NCI-H1694 treated with DMSO at 0.1 percent for 48 hours (cell line): ENCODE data around the gene PRRG3.
A peak's percentile ranks its signal among the peaks of the same experiment; 100 is the strongest.
"Not testable (repeated sequence)": the region's sequence is repeated elsewhere in the genome, so short reads cannot be mapped to it uniquely, and the experiment has no call there.

ENCODE experiments used
- DNase-seq: peaks from one replicate; lab custom pipeline; 2025; lab: John Stamatoyannopoulos, UW

PRRG3 gene

DNA sequence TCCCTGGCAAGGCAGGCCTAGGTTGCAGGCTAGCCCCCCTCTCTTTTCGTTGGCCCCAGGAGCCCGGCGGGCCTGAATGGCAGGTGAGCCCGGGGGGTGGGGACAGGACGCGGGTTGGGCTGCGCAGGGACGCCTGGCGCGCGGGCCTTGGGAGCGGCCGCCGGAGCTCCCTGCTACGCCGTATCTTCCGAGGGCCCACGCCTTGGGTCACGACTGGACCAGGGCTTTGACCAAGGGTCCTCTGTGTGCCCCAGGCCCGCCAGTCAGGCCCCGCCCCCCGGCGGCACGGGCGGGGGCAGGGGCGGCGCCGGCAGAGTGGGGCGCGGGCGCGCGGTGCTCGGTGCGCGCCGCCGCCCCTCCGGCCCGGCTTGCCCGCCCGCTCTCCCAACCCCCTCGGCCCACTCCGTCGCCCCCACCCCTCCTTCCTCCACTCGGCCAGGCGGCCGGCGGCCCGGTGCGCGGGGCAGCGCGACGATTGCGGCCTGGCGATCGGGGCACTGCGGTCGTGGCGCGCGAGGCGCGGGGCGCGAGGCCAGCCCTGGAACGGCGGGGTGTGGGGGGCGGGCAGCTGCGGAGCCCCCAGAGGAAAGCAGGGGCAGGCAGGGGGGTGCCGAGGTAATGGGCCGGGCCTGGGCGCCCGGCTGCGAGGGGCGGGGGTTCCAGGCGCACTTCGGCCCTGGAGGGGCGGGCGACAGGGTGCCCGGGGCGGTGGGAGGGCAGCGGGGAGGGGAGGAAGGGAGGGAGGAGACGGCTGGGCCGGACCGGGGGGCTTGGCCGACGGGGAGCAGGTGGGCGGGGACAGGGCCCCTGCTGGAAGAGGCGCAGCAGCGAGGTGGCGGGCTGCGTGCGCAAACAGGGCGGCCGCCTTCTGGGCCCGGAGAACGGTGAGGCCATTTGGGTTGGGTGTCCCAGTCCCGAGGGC is at the start of gene PRRG3:
TSS of gene PRRG3 (plus strand) at position 798 of the 922 bp plus-strand sequence. CDS start 3,357 bp downstream, outside the sequence.
- DNase-seq = no peak

GRCh38 chrX:151675121-151675746 is 20.0 kb upstream of the PRRG3 start:
- DNase-seq = no peak

- DNase-seq = no peak
Measured at GRCh38 chrX:151676196-151676595, 19.1 kb upstream of the PRRG3 start.

GRCh38 chrX:151679798-151680402 is 15.4 kb upstream of the PRRG3 start:
- DNase-seq = no peak

DNA sequence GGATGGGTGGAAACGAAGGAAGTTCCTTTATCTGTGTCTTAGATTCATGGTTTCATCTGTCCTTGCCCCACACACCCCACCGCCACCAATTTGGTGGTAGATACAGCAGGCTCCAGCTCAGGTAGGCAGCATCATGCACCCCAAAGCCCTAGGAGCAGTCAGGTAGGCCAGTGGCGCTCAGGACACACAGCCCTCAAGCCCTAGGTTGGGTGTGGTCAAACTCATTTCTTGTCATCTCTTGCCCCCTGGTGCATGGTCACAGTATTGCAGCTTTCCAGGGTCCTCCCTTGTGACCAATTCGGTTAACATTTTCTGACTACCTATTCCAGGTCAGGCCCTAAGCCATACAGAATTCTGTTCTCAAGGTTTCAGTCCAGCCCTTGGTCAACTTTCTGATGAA is 14.5 kb upstream of the PRRG3 start:
- DNase-seq = peak; percentile 3

DNA sequence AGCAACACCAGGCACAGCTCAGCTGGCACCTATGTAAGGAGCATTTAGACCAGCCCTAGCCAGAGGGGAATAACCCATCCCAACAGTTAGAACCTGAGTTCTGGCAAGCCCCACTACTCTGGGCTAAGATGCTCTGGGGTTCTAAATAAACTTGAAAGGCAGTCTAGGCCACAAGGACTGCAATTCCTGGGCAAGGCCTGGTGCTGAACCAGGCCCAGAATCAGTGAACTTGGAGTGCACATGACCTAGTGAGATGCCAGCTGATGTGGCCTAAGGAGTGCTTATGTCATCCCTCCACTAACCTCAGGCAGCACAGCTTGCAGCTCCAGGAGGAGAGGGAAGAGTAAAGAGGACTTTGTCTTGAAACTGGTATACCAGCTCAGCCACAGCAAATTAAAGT is 7.6 kb upstream of the PRRG3 start:
- no peak for DNase-seq

DNA sequence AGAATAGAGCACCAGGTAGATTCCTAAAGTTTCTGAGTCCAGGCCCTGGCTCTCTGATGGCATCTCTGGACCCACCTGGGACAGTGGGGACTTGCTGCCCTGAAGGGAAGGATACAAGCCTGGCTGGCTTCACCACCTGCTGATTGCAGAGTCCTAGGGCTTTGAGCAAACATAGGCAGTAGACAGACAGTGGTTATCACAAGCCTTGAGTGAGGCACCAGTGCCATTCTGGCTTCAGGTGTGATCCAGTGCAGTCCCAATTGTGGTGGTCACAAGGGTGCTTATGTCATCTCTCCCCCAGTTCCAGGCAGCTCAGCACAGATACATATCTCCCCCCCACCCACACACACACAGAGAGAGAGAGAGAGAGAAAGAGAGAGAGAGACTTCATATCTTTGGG is 6.6 kb upstream of the PRRG3 start:
- no peak for DNase-seq

DNA sequence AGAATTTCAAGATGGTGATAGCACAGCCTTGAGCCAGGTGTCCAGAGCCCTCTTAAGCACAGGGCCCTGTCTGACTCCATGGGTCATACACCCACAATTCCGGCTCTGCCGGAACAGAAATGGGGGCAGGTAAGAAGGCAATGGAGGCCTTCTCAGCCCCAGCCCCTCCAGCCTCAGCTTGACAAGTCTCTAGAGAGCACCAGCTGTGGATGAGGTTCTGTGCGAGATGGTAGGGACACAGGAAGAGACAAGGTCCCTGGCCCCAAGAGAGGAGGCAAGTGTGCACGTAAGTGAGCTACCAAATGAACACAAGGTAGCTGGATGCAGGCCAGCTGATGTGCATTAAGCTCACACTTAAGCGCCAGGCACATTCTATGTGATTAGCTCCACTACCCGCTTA is 2.4 kb upstream of the PRRG3 start:
- no peak for DNase-seq

GRCh38 chrX:151694121-151694520 is 1.1 kb upstream of the PRRG3 start:
- DNase-seq = no peak

- DNase-seq = no peak
Measured at GRCh38 chrX:151695583-151696340, 504 bp downstream of the PRRG3 start.

GRCh38 chrX:151697082-151697481 is 1.8 kb downstream of the PRRG3 start:
- not testable (repeated sequence) for DNase-seq

- peak; percentile 53 for DNase-seq
Measured at GRCh38 chrX:151697522-151697921, 2.3 kb downstream of the PRRG3 start.

GRCh38 chrX:151698485-151698884 is 3.2 kb downstream of the PRRG3 start:
- no peak for DNase-seq

DNA sequence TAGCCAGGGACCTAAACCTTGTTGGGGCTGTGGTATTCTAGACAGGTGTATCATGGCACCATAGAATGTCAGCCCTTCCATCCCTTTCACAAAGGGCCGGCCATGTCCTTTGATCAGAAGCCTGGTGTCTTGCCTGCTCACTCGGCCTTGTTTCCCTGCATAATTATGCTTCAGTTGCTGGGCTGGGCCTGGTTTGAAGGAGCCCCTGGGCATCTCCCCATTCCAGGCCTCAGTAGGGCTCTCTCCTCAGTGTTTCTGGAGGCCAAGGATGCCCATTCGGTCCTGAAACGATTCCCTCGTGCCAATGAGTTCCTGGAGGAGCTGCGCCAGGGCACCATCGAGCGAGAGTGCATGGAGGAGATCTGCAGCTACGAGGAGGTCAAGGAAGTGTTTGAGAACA is 4.5 kb downstream of the PRRG3 start:
- no peak for DNase-seq

- no peak for DNase-seq
Measured at GRCh38 chrX:151700581-151700980, 5.3 kb downstream of the PRRG3 start.

DNA sequence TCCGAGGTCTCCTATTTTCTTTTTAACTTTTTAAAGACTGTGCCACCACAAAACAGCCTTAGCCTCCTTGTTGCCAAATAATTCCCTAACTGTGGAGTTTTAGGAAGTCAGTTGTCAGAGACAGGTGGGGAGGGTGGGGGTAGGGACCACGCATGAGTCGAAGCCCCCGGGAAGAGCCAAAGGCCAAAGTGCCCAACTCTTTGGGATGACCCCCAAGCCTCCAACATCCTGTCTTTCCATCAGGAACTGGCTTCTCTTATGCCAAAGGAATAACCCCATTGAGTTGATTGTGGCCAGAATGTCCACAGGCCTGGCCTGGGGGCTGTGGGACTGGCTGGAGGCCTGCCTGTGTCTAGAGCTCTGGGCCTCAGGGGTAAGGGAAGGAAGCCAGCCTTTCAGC is 5.8 kb downstream of the PRRG3 start:
- DNase-seq = no peak

DNA sequence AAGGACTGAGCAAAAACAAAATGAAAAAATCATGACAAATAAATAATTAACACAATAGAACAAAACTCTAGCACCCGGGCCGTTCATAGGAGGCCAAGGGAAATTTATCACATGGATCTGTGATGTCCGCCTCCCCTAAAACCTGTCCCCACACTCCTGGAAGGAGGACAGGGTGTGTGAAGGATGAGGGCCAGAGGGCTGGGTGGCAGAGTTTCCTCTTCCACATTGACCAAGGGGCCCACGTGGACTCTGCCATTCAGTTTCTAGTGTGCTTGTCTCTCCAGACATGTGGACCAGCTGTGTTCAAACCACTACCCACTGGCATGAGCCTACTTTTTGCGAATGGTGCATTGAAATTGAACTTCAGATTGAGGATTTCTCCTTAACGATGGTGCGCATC is 6.3 kb downstream of the PRRG3 start:
- no peak for DNase-seq

GRCh38 chrX:151702026-151702714 is 6.9 kb downstream of the PRRG3 start:
- no peak for DNase-seq

DNA sequence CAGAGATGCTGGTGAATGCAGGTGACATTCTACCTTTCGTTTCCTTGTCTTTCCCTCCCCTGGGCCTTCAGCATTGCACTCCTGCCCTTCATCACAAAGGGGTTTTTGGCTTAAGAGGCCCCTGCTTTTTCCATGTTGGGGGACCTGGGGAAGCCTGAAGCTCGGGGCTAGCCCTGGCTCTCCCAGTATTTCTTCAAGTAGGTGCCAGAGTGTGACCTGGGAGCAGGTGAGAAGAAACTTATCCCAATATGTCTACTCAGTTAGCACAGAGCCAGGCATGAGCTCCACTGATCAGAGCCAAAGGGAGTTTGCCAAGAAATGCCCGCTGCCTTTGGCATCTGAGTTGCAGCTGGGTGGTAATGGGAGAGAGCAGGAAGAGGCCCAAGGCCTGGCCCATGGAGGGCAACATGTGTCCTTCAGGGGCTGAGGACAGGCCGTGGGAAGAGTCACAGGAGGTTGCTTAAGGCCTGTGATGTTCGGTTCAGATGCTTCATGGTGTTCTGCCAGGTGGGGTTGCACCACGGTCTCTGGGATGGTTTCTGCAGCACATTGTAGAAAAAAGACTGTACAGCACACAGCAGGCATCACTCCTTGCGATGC is 7.6 kb downstream of the PRRG3 start:
- no peak for DNase-seq

GRCh38 chrX:151703487-151703886 is 8.2 kb downstream of the PRRG3 start:
- DNase-seq = no peak

GRCh38 chrX:151704041-151704663 is 8.9 kb downstream of the PRRG3 start:
- no peak for DNase-seq
